Dedifferentiated amniotic fluid mesenchymal stem cell (primary cell): ENCODE data around the gene DMKN.

Source experiments
- DNase-seq: peaks from one replicate; pipeline ENCODE4 v3.0.0-alpha.2; 2016; ENCODE audit errors: extremely low spot score

The DMKN gene, protein sequence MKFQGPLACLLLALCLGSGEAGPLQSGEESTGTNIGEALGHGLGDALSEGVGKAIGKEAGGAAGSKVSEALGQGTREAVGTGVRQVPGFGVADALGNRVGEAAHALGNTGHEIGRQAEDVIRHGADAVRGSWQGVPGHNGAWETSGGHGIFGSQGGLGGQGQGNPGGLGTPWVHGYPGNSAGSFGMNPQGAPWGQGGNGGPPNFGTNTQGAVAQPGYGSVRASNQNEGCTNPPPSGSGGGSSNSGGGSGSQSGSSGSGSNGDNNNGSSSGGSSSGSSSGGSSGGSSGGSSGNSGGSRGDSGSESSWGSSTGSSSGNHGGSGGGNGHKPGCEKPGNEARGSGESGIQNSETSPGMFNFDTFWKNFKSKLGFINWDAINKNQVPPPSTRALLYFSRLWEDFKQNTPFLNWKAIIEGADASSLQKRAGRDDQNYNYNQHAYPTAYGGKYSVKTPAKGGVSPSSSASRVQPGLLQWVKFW

DNA sequence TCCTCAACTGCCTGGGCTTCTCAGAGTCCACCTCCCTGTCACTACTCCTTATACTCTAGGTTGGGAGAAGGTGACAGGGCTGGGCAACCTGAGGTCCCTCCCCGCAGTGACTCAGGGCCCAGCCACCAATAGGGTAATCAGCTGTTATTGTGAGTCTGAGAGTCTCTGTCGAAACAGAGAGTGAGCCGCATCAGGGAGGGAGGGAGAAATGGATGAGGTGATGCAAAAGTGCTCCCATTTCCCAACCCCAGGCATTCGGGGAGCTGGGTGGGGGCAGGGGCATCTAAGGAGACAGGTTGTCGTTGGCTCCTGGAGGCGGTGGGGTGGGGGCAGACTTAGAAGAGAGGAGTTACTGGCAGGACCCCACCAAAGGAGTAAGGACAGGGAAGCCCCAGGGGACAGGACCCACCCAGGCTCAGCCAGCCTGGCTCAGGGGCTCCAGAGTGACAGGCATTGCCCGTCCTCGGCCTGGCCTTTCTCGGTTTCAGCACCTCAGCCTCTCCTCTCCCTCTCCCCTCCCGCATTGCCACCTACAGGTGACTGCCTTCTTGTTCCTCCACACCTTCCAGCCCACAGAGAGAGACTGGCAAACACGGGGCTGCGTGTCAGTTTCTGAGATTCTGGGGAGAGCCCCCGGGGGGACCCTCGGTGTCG, at the start of gene DMKN:
DMKN (minus strand) TSS at position 22 of the 654 bp plus-strand sequence. CDS start 174 bp downstream, outside the sequence.
- DNase-seq = no peak

DNA sequence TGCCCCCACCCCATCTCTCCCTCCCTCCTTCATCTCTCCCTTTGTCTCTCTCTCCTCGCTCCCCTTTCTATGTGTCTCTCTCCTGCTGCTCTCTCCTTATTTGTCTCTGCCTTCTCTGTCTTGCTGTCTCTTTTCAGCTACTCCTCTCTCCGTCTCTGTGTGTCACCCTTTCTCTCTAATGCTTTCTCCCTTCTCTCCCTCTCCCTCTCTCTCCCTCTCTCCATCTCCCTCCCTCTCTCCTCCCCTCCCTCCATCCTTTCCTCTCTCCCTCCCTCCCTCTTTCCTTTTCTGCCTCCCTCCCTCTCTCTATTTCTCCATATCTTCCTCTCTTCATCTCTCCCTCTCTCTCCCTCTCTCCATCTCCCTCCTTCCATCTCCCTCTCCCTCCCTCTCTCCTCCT, 49.3 kb upstream of the DMKN start:
- no peak for DNase-seq

DNA sequence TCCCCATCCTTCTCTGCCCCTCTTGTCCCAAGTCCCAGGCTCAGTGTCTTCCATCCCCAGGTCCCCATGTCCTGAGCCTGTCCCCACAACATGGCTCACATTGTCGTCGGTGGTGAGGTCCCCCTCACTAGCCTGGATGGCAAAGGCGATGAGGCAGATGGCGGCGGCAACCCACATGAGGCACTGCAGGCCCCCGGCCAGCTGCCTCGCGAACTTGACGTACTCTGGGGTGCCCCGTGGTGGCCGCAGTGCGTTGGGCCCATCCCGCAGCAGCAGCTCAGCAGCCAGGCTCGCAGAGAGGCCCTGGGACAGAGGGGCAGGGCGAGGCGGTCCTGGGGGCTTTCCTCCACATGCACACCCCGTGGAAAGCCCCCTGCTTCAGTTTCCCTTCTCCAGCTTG, 48.9 kb upstream of the DMKN start:
- no peak for DNase-seq

DNA sequence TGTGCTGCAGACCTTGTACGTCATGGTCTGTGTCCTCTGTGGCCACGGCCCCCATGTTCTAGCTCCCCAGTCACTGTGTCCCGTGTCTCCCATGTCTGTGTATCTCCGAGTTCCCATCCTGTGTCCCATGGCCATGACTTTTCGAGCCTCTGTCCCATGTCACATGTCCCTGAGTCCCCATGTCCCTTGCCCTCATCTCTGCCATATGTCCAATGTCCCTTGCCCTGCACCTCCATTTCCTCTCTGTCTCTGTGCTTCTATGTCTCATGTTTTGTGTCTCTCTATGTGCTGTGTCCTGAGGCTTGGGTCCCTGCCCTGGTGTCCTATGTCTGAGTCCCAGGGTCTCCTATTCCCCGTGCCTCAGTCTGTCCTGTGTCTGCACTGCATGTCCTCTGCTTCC, 48.0 kb upstream of the DMKN start:
- no peak for DNase-seq

DNA sequence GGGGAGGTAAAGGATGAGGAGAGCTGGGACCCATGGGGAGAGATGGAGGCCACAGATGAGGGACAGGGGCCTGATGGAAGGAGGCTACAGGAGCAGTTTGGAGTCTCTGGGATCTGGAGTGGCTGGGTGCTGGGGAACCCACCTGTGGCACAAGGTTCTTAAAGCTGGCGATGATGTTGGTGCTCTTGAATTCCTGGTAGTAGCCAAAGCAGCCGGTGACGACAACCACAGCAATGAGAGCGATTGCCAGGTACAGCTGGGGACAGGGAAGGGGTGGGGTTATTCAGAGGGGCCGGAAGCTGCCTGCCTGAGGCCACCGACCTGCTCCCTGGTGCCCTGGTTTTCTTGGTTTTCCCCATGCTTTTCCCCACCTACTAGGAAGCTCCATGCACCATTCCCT, 47.2 kb upstream of the DMKN start:
- no peak for DNase-seq

DNA sequence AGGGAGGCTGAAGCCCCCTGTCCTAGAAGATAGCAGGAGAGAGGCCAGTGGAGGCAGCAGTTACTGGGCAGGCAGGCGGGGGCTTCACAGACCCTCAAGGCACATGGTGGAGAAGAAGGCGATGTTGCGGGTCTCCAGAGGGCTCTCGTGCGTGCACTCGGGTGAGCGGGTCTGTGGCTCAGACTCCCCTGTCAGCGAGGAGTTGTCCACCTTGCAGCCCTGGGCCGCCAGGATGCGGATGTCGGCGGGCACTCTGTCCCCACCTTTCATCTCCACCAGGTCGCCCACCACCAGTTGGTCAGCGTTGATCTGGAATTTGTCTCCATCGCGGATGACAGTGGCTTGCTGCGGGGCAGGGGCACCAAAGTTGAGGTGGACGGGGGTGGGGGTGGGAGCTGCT, 46.8 kb upstream of the DMKN start:
- no peak for DNase-seq

DNA sequence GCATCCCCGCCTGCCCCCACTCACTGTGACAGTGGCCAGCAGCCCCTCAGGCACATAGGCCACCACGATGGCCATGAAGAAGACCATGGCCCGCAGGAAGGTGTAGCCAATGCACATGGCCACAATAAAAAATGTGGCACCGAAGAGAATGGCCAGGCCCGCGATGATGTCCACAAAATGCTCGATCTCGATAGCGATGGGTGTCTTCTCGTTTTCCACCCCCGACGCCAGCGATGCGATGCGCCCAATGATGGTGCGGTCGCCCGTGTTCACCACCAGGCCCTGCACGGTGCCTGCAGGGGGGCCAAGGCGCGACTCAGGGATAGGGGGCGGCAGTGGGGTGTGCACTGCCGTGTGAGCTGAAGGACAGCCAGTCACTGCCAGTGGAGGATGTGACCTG, 46.3 kb upstream of the DMKN start:
- DNase-seq = no peak

GRCh38 chr19:35559281-35559659, 45.8 kb upstream of the DMKN start:
- DNase-seq = no peak

- no peak for DNase-seq
These were observed 45.2 kb upstream of the DMKN start for GRCh38 chr19:35558400-35559280.

GRCh38 chr19:35557539-35558399, 44.3 kb upstream of the DMKN start:
- DNase-seq = no peak

GRCh38 chr19:35556846-35557538, 43.5 kb upstream of the DMKN start:
- DNase-seq = no peak

- no peak for DNase-seq
These were observed 42.7 kb upstream of the DMKN start for GRCh38 chr19:35556025-35556590.

DNA sequence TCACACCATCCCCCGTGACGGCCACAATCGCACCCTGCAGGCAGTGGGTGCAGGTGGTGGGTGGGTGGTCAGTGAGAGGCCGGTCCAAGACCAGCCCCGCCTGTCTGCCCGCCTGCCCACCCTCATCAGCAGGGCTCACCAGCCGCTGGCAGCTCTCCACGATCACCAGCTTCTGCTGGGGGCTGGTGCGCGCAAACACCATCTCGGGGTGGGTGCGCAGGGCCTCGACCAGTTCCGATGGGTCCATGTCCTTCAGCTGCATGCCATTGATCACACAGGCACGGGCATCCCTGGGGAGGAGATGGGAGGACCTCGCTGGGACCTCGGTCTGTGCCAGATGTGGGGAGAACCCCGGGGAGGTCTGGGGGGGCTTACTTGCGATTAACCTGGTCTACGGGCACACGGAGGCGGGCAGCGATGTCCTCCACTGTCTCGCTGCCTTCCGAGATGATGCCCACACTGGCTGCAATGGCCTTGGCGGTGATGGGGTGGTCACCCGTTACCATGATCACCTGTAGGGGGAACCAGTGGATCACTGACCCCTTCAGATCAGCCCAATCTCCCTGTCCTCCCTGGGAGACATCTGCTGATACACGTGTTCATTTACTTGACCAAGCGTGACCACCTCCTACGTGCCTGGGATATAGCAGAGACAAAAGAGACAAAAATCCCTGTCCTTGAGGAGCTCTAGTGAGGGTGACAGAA, 42.0 kb upstream of the DMKN start:
- no peak for DNase-seq

DNA sequence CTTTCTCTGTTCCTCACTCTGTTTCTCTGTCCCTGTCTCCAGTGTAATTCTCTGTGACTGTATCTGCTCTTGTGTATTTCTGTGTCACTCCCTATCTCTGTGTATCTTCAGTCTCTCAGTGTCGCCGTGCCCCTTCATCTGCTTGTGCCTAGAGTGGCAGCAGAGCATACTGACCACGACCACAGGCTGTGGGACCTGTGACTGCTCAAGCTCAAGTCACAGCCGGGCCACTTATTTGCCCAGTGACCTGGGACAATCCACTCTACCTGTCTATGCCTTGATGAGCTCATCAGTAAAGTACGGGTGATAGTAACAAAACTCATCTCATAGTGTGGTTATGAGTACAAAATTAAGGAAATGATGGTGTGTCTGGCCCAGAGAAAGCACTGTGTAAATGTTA, 40.6 kb upstream of the DMKN start:
- no peak for DNase-seq

- DNase-seq = no peak
These were observed 40.0 kb upstream of the DMKN start for GRCh38 chr19:35553385-35554000.

DNA sequence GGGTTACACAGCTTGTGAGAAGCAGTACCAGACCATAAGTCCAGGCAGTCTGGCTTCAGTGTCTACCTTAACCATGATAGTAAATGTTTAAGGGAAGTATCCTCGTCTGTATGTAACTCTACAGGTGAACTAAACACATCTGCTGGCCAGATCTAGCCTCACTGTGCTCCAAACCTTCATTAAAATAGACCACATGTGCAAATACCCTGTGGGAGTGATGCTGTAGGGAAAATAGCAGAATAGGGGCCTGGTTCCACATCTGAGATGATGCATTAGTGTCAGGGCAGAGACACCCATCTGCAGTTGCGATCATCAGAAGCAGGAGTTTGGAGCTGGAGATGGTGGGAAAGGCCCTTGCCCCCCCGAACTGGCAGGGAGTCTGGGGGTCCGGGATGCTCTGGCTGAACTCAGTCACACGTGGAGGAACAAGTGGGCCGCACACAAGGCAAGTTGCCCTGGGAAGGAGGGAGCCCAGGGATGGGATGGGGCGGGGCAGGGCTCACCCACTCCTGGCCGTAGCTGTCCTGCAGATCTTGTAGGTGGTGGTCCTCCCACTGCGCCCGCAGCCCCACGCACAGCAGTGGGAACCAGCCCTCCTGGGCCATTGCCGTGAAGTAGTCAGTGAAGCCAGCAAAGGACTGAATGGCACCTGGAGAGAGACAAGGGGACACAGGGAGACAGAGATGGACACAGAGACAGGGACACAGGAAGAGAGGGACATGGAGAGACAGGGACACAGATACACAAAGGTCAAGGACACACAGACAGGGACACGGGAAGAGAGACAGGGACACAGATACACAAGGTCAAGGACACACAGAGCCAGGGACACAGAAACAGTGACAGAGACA, 39.3 kb upstream of the DMKN start:
- DNase-seq = no peak

- DNase-seq = no peak
These were observed 37.8 kb upstream of the DMKN start for GRCh38 chr19:35551091-35551810.
